Upper lobe of left lung (tissue), 6 donors: ENCODE results near the gene PRDM12. TPM values are rescaled to one million over a fixed set of nuclear protein-coding genes. Genes with fewer than 3 reads are reported as not detected.

Experiments used
- ATAC-seq, 2 donors: fragments of 200-7000 bp; cut with Tn5 transposase; one replicate each; pipeline ENCODE4 v1.9.1; 2022; ENCODE audit warnings: mild to moderate bottlenecking in 2 of 2, moderate library complexity in 2 of 2; ENCODE audit not compliant: low FRiP score in 2 of 2
- DNase-seq, 2 donors: peaks; one replicate each; pipeline ENCODE4 v3.0.0-alpha.2; 2019 to 2020
- H3K27ac ChIP-seq, 4 donors: fragments of 200-600 bp; sonication (generic); one replicate each; pipeline ENCODE4 v1.5.1; 2016 to 2019
- H3K27me3 ChIP-seq, 4 donors: fragments of 200-600 bp; sonication (generic); one replicate each; pipeline ENCODE4 v1.5.1; 2017 to 2019
- H3K36me3 ChIP-seq, 4 donors: fragments of 200-600 bp; sonication (generic); one replicate each; pipeline ENCODE4 v1.5.1; 2016 to 2019
- H3K4me1 ChIP-seq, 4 donors: fragments of 200-600 bp; sonication (generic); one replicate each; pipeline ENCODE4 v1.5.1; 2018 to 2019
- H3K4me3 ChIP-seq, 4 donors: fragments of 200-600 bp; sonication (generic); one replicate each; pipeline ENCODE4 v1.5.1; 2017 to 2019; ENCODE audit warnings: mild to moderate bottlenecking in 2 of 4, moderate library complexity in 1 of 4
- H3K9me3 ChIP-seq, 4 donors: fragments of 200-600 bp; sonication (generic); one replicate each; pipeline ENCODE4 v1.5.1; 2018 to 2019
- CTCF ChIP-seq, 6 experiments: fragments of 450-650 bp in 4 of 6; fragments of 200-600 bp in 2 of 6; sonication (generic) in 2 of 6; IDR thresholded peaks; one replicate each; pipeline ENCODE4 v1.5.1; 2016 to 2019; ENCODE audit warnings: antibody characterized with exemption in 6 of 6
- EP300 ChIP-seq, 4 donors: sonication (generic); formaldehyde crosslinking; IDR thresholded peaks; one replicate each; pipeline ENCODE4 v1.5.1; 2017; ENCODE audit warnings: antibody characterized with exemption in 4 of 4, control low read depth in 2 of 4
- POLR2A ChIP-seq, 4 donors: fragments of 450-650 bp; IDR thresholded peaks; one replicate each; pipeline ENCODE4 v1.5.1; 2016 to 2017; ENCODE audit warnings: antibody characterized with exemption in 4 of 4, mild to moderate bottlenecking in 2 of 4
- POLR2AphosphoS5 ChIP-seq, 2 donors: sonication (generic); formaldehyde crosslinking; IDR thresholded peaks; one replicate each; pipeline ENCODE4 v1.5.1; 2017; ENCODE audit warnings: antibody characterized with exemption in 2 of 2
- WGBS, 2 donors: methylation state at CpG; one replicate each; pipeline ENCODE4 v1.1.5; 2017 to 2018; 5-methylcytosine and 5-hydroxymethylcytosine counted together
- total RNA-seq, 6 donors: library from RNA; depleted of rRNA in 4 of 6; stranded (reverse); fragments of >200 nt in 4 of 6; gene quantifications; one replicate each; pipeline versions ENCODE4 v1.1.0 to v1.2.1, GENCODE V29; 2016 to 2021
- donor health status: DM: no; HTN: no; CAD: no; lungs with moderate emphysema.
- donor health status: DM: no; HTN: yes; CAD: no; lungs with severe emphysema.

Gene PRDM12
- total RNA-seq, 6 donors from 2014 or later, result 0.10 TPM; not detected in 5

- ATAC-seq (no peak), DNase-seq (no peak)
- no peaks in the 10 kb centered on the region for H3K27me3 ChIP-seq
- no peak overlapping the region for H3K27ac ChIP-seq
- no peak overlapping the region for H3K4me3 ChIP-seq
- no peaks in the 10 kb centered on the region for H3K4me1 ChIP-seq
- H3K9me3 ChIP-seq, result no peaks in the 10 kb centered on the region
- TF ChIP-seq POLR2AphosphoS5 (IDR thresholded peaks at IDR 0.05), result no peak
- no peak for TF ChIP-seq CTCF (IDR thresholded peaks at IDR 0.05)
- no peak for TF ChIP-seq POLR2A (IDR thresholded peaks at IDR 0.05)
- TF ChIP-seq EP300 (IDR thresholded peaks at IDR 0.05), result no peak
- H3K36me3 ChIP-seq, result peaks cover 36 to 100% (median 84%) of the 10 kb centered on the region in 4 donors
- 95% methylated on average over 20 to 25 of the region's 25 CpGs for WGBS, 2 donors
These were observed 30.8 kb upstream of the PRDM12 start for GRCh38 chr9:130633336-130634190.

GRCh38 chr9:130634191-130634768 is 30.1 kb upstream of the PRDM12 start:
- no peak overlapping the region for H3K4me3 ChIP-seq
- H3K9me3 ChIP-seq, result no peaks in the 10 kb centered on the region
- H3K27me3 ChIP-seq, result no peaks in the 10 kb centered on the region
- WGBS, 2 donors, result 90 to 94% methylated on average over 5 to 14 of the region's 14 CpGs
- no peaks in the 10 kb centered on the region for H3K4me1 ChIP-seq
- TF ChIP-seq POLR2AphosphoS5 (IDR thresholded peaks at IDR 0.05), result no peak
- no peak for TF ChIP-seq CTCF (IDR thresholded peaks at IDR 0.05)
- no peak for TF ChIP-seq POLR2A (IDR thresholded peaks at IDR 0.05)
- TF ChIP-seq EP300 (IDR thresholded peaks at IDR 0.05), result no peak
- peaks cover 36 to 95% (median 82%) of the 10 kb centered on the region in 4 donors for H3K36me3 ChIP-seq
- no peak for DNase-seq
- H3K27ac ChIP-seq, result no peak overlapping the region
- peak in 1 of 2 donors; percentile 9 for ATAC-seq

GRCh38 chr9:130634801-130635200 is 29.6 kb upstream of the PRDM12 start:
- ATAC-seq, result no peak
- H3K27me3 ChIP-seq, result no peaks in the 10 kb centered on the region
- H3K9me3 ChIP-seq, result no peaks in the 10 kb centered on the region
- H3K27ac ChIP-seq, result no peak overlapping the region
- no peak for DNase-seq
- TF ChIP-seq POLR2A (IDR thresholded peaks at IDR 0.05) (no peak), EP300 (IDR thresholded peaks at IDR 0.05) (no peak), CTCF (IDR thresholded peaks at IDR 0.05) (no peak), POLR2AphosphoS5 (IDR thresholded peaks at IDR 0.05) (no peak)
- 83 to 88% methylated on average over 6 to 8 of the region's 8 CpGs for WGBS, 2 donors
- H3K4me1 ChIP-seq, result no peaks in the 10 kb centered on the region
- H3K4me3 ChIP-seq, result no peak overlapping the region
- H3K36me3 ChIP-seq, result peaks cover 36 to 90% (median 79%) of the 10 kb centered on the region in 4 donors

GRCh38 chr9:130635306-130635705 is 29.1 kb upstream of the PRDM12 start:
- Histone ChIP-seq H3K27ac (no peak overlapping the region), H3K27me3 (no peaks in the 10 kb centered on the region), H3K36me3 (peaks cover 32 to 85% (median 74%) of the 10 kb centered on the region in 4 donors), H3K9me3 (no peaks in the 10 kb centered on the region), H3K4me3 (no peak overlapping the region), H3K4me1 (no peaks in the 10 kb centered on the region)
- 95 to 98% methylated on average over 6 of the region's 6 CpGs for WGBS, 2 donors
- TF ChIP-seq POLR2A (IDR thresholded peaks at IDR 0.05), result no peak
- no peak for TF ChIP-seq EP300 (IDR thresholded peaks at IDR 0.05)
- no peak for TF ChIP-seq POLR2AphosphoS5 (IDR thresholded peaks at IDR 0.05)
- no peak for TF ChIP-seq CTCF (IDR thresholded peaks at IDR 0.05)
- no peak for DNase-seq
- no peak for ATAC-seq
